ENCODE data around the gene PLXNB3.

- no peak for TF ChIP-seq YY1 (IDR thresholded peaks at IDR 0.05; ENCODE audit: insufficient read depth, insufficient read length)
- TF ChIP-seq ZNF274 (IDR thresholded peaks at IDR 0.05; ENCODE audit: low read depth, low read length) = no peak
These were observed 634 bp upstream of the PLXNB3 start for GRCh38 chrX:153763298-153763932.
